ENCODE results near the gene RABGAP1L. TPM values are rescaled to one million over a fixed set of nuclear protein-coding genes. Genes with fewer than 3 reads are reported as not detected.

Gene RABGAP1L
- total RNA-seq, 1 donor from 2014 or later, result 114 TPM

- no peak for DNase-seq (ENCODE audit: low spot score)
Measured at GRCh38 chr1:174920093-174920492, 760.8 kb downstream of the RABGAP1L start.

DNA sequence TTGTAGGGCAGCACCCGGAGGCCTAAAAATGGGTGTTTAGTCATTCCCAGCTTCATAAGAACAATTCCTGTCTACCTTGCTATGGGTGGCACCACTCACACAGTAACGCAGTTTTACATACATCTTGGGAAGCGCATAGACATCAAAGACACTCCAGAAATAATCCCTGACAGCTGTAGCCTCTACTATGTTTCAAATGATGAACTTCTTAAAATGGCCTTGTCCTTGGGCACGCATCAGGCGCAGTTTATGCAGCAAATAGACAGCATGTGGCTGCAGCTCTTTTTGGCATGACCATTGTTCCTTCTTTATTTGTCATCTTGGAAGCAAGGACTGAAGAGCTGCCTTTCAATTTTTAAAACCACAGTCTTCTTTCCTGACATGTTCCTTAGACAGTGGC, 762.8 kb downstream of the RABGAP1L start:
- DNase-seq (ENCODE audit: low spot score), result no peak

DNA sequence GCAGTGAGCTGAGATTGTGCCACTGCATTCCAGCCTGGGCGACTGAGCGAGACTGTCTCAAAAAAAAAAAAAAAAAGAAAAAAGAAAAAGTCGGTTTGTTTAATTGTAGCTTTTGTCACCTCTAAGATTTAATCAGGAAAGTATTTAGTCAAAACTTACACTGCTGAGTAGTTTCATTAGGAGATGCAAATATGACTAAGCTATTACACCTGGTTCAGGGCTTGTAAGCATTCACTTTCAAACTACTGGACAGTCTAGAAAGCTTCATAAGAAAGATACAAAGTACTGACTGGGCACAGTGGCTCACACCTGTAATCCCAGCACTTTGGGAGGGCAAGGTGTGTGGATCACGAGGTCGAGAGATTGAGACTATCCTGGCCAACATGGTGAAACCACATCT, 764.5 kb downstream of the RABGAP1L start:
- no peak for DNase-seq (ENCODE audit: low spot score)

DNA sequence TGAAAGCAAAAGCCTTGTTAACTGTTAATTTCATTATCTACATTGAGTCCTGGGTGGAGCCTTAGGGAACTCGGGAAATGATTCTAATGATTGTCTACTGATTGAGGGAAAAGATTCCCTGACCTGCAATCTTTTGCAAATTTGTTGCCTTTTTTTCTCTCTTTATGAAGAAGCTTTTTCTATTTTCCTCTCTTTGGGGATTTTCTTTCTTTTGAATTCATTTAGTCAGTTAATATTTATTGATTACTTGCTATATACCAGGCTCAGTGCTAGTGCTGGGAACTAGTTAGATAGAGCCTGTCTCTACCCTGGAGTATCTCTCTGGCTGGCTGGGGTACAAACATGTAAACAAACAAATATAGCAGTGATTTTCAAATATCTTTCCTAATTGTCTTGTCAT, 769.2 kb downstream of the RABGAP1L start:
- no peak for DNase-seq (ENCODE audit: low spot score)

DNA sequence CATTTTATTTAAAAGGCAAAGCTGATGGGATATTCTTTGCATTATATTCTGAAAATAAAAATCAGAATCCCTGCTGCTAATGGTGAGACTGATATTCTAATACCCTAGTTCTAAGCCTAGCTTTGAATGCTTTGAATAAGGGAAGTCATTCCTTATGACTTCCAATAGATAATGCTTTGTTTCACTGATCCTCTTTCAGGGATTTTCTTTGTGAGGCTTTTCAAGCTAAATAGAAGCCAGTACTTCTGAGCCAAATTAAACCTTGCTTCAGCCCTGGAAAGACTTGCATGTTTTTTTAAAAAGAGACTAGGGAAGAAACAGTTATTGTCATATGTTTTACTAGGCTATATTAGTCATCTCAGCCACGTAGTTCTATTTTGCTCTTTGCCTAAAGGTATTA, 771.9 kb downstream of the RABGAP1L start:
- no peak for DNase-seq (ENCODE audit: low spot score)

DNA sequence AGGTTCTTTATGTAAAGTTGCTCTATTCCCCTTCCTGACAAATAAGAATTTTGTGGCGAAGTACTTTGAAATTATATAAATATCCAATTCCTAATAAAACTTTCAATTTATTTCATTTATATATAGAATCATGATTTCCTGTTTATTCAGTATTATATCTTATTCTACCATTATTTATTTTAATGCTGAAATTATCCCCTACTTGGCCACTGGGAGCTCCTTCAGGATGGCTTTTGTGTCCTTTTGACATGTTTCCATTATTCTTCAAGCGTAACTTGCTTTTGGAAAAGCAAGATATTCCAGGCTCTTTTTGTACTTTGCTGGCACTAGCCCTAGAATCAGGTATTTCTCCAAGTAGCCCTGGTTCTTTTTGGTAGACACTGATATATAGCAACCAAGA, 773.3 kb downstream of the RABGAP1L start:
- no peak for DNase-seq (ENCODE audit: low spot score)

DNA sequence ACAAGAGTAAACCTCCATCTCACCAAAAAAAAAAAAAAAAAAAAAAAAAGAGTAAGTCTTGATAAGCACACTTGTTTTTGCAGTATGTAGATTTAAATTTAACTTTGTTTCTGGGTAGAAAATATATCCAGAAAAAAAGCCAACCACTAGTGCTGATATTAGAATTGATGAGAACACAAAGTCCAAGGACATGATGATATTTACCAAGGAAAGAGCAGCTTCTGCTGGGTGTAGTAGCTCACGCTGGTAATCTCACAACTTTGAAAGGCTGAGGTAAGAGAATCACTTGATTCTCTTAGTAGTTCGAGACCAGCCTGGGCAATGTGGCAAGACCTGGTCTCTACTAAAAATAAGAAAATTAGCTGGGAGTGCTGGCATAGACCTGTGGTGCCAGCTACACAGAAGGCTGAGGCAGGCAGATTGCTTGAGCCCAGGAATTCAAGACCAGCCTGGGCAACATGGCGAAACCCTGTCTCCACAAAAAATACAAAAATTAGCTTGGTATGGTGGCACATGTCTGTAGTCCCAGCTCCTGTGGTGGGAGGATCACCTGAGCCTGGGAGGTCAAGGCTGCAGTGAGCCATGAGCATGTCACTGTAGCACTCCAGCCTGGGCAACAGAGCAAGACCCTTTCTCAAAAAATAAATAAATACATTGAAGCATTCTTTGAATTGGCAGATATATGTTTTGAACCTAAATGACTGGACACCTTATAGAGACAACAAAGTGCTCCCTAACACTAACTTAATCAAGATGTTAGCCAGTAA, 776.8 kb downstream of the RABGAP1L start:
- DNase-seq (ENCODE audit: low spot score), result no peak

GRCh38 chr1:174938281-174939007, 779.1 kb downstream of the RABGAP1L start:
- DNase-seq (ENCODE audit: low spot score), result no peak

DNA sequence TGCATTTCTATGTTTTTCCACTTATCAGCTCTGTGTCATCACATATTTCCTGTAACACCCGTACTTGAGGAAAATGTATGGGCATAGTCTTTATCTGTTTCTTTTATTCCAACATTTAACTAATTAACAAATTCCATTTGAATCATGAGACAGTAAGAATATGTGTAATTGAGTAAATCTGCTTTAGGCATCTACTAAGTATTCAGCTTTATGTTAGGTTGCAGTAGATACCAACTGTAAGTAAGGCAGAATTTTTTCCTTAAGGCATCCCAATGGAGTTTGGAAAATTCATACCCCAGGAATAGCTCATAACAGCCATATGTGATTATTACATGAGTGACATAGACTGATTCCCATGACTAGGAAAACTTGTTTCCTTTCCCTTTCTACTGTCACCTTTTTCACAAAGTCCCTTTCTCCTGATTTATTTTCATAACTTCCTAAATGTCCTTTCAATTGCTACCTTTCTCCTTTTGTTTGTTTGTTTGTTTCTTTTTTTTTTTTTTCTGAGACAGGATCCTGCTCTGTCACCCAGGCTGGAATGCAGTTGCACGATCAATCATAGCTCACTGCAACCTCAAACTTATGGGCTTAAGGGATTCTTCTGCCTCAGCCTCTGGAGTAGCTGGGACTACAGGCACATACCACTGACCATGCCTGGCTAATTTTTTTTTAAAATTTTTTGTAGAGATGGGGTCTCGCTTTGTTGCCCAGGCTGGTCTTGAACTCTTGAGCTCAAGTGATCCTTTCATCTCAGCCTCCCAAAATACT, 780.6 kb downstream of the RABGAP1L start:
- DNase-seq (ENCODE audit: low spot score), result no peak

DNA sequence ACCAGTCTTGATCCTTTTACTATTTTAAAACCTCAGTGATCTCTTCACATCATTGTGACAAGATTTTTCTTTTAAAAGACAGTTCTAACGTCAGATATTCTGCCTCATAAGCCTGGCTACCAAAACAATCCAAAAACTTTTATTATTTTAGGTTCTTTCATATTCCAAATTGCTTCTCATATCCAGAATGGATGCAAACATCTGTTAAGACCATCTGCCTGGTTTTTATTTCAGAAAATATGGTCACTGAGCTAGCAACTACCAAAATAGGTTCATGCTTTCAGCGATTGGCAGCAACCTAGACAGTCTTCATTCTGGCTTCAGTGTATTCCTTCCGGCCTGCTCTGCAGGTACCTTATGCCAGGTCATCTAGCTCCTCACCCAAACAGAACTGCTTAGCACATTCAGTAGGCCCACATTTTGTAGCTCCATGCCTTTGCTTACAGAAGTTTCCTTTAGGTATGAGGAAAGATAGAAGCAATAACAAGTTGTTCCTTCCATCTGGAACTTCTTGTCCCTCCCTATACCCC, 781.4 kb downstream of the RABGAP1L start:
- no peak for DNase-seq (ENCODE audit: low spot score)

DNA sequence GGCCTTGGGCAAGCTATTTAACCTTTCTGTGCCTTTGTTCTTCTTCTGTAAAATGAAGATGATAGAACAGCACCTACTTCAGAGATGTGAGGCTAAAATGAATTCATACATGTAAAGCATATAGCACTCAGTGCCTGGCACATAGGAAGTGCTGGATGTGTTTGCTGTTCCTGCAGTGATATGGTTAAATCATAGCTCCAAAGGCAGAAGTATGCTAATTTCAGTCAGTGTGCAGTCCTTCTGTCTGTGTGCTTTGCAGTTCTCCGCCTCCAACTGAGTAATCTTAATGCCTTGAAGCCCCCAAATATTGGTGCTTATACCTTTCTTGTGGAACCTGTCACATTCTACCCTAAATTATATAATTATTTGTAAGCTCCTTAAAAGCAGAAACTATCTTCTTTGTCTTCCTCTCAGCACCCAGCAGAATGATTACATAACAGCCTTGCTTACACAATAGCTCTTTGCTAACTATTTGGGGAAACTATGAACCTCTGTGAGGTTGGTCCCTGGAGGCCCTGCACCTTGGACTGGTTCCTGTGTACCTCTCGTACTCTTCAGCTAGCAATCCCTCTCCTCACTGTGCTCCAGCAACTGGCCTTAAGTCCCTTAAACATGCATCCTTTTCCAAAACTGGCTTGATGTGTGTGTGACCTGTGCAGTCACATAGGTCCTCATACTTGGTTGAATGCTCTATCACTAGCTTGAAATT, 783.4 kb downstream of the RABGAP1L start:
- no peak for DNase-seq (ENCODE audit: low spot score)

DNA sequence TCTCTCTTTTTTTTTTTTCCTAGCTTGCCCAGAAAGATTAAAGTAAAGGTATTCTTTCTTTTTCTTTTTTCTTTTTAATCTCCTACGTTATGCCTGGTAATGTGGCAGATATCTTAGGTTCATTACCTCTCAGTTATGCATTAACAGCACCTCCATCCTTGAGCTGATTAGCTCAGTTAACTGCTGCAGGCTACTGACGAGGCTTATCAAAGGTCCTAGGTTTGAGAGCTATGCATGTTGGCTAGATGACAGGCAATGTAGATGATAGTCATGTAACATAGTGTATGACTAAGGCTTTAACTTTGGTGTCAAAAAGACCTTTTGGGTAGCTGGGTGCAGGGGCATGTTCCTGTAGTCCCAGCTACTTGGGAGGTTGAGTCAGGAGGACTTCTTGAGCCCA, 786.7 kb downstream of the RABGAP1L start:
- DNase-seq (ENCODE audit: low spot score), result no peak

DNA sequence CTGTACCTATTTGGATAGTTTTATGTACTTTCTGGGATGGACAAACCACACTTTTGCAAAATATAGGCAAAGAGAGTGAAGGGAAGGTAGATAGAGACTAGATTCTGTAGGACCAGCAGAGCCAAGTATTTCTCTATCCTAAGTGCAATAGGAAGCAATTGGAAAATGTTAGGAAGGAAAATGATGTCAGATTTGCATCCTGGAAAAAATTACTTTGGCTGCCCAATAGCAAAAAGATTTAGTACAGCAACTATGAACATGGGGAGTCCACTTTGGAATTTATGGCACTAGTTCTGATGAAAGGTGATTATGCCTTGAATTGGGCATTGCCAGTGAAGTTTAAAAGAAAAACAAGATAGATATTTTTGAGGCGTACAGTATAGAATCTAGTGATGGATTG, 789.7 kb downstream of the RABGAP1L start:
- no peak for DNase-seq (ENCODE audit: low spot score)

DNA sequence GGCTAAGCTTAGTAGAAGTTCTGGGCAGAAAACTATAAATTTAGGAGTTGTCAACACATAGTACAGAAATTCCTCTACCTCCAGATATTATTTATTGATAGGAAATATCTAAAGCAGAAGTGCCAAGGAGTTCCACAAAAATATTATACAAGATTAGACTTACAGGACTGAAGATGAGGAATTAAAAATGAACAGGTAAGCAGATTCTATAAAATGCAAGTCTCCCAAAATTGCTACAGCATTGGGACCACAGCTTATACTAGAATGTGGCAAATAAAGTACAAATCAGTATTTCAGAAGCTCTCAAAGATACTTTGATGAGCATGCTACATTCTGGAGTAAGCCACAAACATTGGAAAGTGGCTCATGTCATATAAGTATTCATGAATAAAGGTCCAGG, 790.3 kb downstream of the RABGAP1L start:
- no peak for DNase-seq (ENCODE audit: low spot score)

- no peak for DNase-seq (ENCODE audit: low spot score)
Measured at GRCh38 chr1:174953285-174954072, 794.2 kb downstream of the RABGAP1L start.

DNA sequence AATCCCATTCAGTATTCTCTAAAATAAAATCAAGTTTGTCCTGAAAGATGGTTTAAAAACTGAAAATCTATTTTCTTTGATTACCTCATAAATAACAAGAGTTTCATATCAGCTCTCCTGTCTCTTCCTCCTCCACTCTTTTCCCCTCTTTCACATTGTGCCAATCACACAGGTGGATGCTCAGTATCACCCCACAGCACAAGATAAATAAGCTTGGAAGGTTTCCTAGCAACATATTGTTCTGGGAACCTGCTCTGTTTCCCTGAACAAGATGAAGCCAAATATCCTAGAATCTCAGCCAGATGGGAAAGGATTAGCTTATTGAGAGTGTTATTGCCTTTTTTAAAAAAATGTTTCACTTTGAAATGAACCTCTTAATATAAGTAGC, 794.7 kb downstream of the RABGAP1L start:
- no peak for DNase-seq (ENCODE audit: low spot score)

- DNase-seq (ENCODE audit: low spot score), result no peak
Measured at GRCh38 chr1:174954671-174955669, 795.6 kb downstream of the RABGAP1L start.

DNA sequence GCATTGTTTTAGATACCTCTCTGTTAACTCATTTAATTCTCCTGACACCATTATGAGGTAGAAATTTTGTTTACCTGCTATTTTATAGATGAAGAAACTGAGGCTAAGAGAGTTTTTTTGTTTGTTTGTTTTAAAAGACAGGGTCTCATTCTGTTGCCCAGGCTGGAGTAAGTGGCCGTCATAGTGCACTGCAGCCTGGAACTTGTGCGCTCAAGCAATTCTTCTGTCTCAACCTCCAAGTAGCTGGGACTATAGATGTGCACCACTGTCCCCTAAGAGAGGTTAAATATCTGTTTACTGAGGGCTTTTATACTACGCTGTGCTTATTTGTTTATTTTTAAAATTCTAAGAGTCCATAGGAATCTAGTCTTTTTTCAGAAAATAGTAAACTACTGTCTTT, 796.8 kb downstream of the RABGAP1L start:
- no peak for DNase-seq (ENCODE audit: low spot score)

- no peak for DNase-seq (ENCODE audit: low spot score)
Measured at GRCh38 chr1:174956976-174957375, 797.7 kb downstream of the RABGAP1L start.

GRCh38 chr1:174957829-174958228, 798.5 kb downstream of the RABGAP1L start:
- DNase-seq (ENCODE audit: low spot score), result no peak
